H1 (cell line): ENCODE results near the gene TTLL9. TPM values are rescaled to one million over a fixed set of nuclear protein-coding genes. Genes with fewer than 3 reads are reported as not detected.

Experiments
- CTCF ChIA-PET: fragments of 300-600 bp; sonication (Branson Sonifier 250); formaldehyde crosslinking; loops from one replicate; lab custom pipeline; 2021; ENCODE audit not compliant: partially characterized antibody; lab: Charles Lee
- POLR2A ChIA-PET: fragments of 300-600 bp; sonication (Branson Sonifier 250); formaldehyde crosslinking; loops from one replicate; lab custom pipeline; 2021; ENCODE audit warnings: inconsistent platforms; ENCODE audit not compliant: partially characterized antibody; lab: Charles Lee
- DNase-seq, 2 experiments: peaks; one replicate each; pipeline versions ENCODE4 v3.0.0 to v3.0.0-alpha.2; 2010 to 2022; ENCODE audit warnings: low spot score in 2 of 2, low read depth in 1 of 2, mixed read lengths in 1 of 2
- FAIRE-seq: peaks from 2 replicates; lab custom pipeline; 2011; peaks lifted over from hg19 to GRCh38; lab: Jason Lieb, UNC
- H2AFZ ChIP-seq: 2 replicates; pipeline ENCODE4 v1.8.1; 2012; ENCODE audit warnings: low read length, inconsistent platforms
- H2AK5ac ChIP-seq: 2 replicates; pipeline ENCODE4 v1.6.1; 2013; ENCODE audit warnings: low read depth, low read length
- H2BK120ac ChIP-seq: replicated peaks from 2 replicates; pipeline ENCODE3; 2013; ENCODE audit warnings: low read depth, low read length, inconsistent platforms
- H2BK12ac ChIP-seq: 2 replicates; pipeline ENCODE4 v1.6.1; 2013; ENCODE audit warnings: low read depth, low read length
- H2BK15ac ChIP-seq: 2 replicates; pipeline ENCODE4 v1.6.1; 2013; ENCODE audit warnings: low read length
- H2BK20ac ChIP-seq: 2 replicates; pipeline ENCODE4 v1.6.1; 2013; ENCODE audit warnings: low read length
- H2BK5ac ChIP-seq: 2 replicates; pipeline ENCODE4 v1.6.1; 2013; ENCODE audit warnings: low read depth, low read length
- H3K14ac ChIP-seq: 2 replicates; pipeline ENCODE4 v1.6.1; 2013; ENCODE audit warnings: inconsistent platforms; ENCODE audit not compliant: insufficient read length
- H3K18ac ChIP-seq: 2 replicates; pipeline ENCODE4 v1.6.1; 2013; ENCODE audit warnings: low read length; ENCODE audit errors: extremely low read depth
- H3K23ac ChIP-seq: 2 replicates; pipeline ENCODE4 v1.6.1; 2013; ENCODE audit warnings: inconsistent platforms; ENCODE audit not compliant: insufficient read length
- H3K23me2 ChIP-seq: 2 replicates; pipeline ENCODE4 v1.6.1; 2013; ENCODE audit warnings: low read depth, low read length
- H3K27ac ChIP-seq: 2 replicates; pipeline ENCODE4 v1.6.1; 2011; ENCODE audit warnings: low read depth, low read length, inconsistent platforms
- H3K27me3 ChIP-seq, 4 experiments: replicated peaks in 1 of 4; 1 replicate in 1 of 4; 2 replicates in 3 of 4; pipeline versions ENCODE4 v1.6.1 to v1.8.1; 2011 to 2013; ENCODE audit warnings: low read length in 3 of 4, mild to moderate bottlenecking in 3 of 4, inconsistent platforms in 2 of 4, mixed read lengths in 2 of 4, moderate library complexity in 1 of 4; ENCODE audit not compliant: control insufficient read depth in 3 of 4, insufficient read depth in 3 of 4; ENCODE audit errors: extremely low read depth in 1 of 4
- H3K36me3 ChIP-seq, 4 experiments: 2 replicates each; pipeline versions ENCODE4 v1.6.1 to v1.8.1; 2011 to 2013; ENCODE audit warnings: mild to moderate bottlenecking in 4 of 4, low read length in 3 of 4, moderate library complexity in 2 of 4, control low read depth in 1 of 4, inconsistent platforms in 1 of 4; ENCODE audit not compliant: insufficient read depth in 4 of 4, control insufficient read depth in 2 of 4
- H3K4ac ChIP-seq: replicated peaks from 2 replicates; pipeline ENCODE3; 2013; ENCODE audit warnings: low read length, low read depth, mixed read lengths, inconsistent platforms; ENCODE audit not compliant: insufficient read length
- H3K4me1 ChIP-seq, 4 experiments: replicated peaks in 1 of 4; 1 replicate in 1 of 4; 2 replicates in 3 of 4; pipeline versions ENCODE4 v1.6.1 to v1.8.1; 2011 to 2013; ENCODE audit warnings: low read length in 3 of 4, inconsistent platforms in 2 of 4, mixed read lengths in 1 of 4; ENCODE audit not compliant: insufficient read depth in 4 of 4, control insufficient read depth in 3 of 4
- H3K4me2 ChIP-seq, 2 experiments: 2 replicates each; pipeline versions ENCODE4 v1.6.1 to v1.8.1; 2011 to 2013; ENCODE audit warnings: low read depth in 2 of 2, low read length in 2 of 2, control low read depth in 1 of 2, inconsistent platforms in 1 of 2, mild to moderate bottlenecking in 1 of 2; ENCODE audit not compliant: insufficient read depth in 1 of 2
- H3K4me3 ChIP-seq, 4 experiments: fragments of 200-600, 300-600 bp in 1 of 4; sonication (generic), shearing (Covaris generic), sonication (Bioruptor Twin) in 1 of 4; 2 replicates each; pipeline versions ENCODE4 v1.5.1 to v1.8.1; 2011 to 2016; ENCODE audit warnings: low read length in 4 of 4, low read depth in 3 of 4, control low read depth in 2 of 4, inconsistent platforms in 2 of 4, mild to moderate bottlenecking in 2 of 4, mixed read lengths in 1 of 4, moderate library complexity in 1 of 4; ENCODE audit not compliant: insufficient read depth in 2 of 4; ENCODE audit errors: extremely low read depth in 1 of 4
- H3K56ac ChIP-seq: replicated peaks from 2 replicates; pipeline ENCODE3; 2013; ENCODE audit warnings: low read depth, mild to moderate bottlenecking, mixed read lengths, low read length, inconsistent platforms; ENCODE audit not compliant: insufficient read length
- H3K79me1 ChIP-seq: 2 replicates; pipeline ENCODE4 v1.6.1; 2013; ENCODE audit warnings: low read depth, low read length, control low read depth
- H3K79me2 ChIP-seq, 2 experiments: 2 replicates each; pipeline versions ENCODE4 v1.6.1 to v1.8.1; 2012 to 2013; ENCODE audit warnings: low read length in 2 of 2, mild to moderate bottlenecking in 2 of 2, inconsistent platforms in 1 of 2; ENCODE audit not compliant: insufficient read depth in 2 of 2, control insufficient read depth in 1 of 2
- H3K9ac ChIP-seq, 4 experiments: replicated peaks in 1 of 4; 1 replicate in 1 of 4; 2 replicates in 3 of 4; pipeline versions ENCODE4 v1.6.1 to v1.8.1; 2011 to 2013; ENCODE audit warnings: low read depth in 3 of 4, low read length in 3 of 4, control low read depth in 2 of 4, mild to moderate bottlenecking in 2 of 4, moderate library complexity in 2 of 4, inconsistent platforms in 1 of 4; ENCODE audit errors: extremely low read depth in 1 of 4
- H3K9me3 ChIP-seq, 2 experiments: 2 replicates each; pipeline versions ENCODE4 v1.6.1 to v1.8.1; 2012 to 2013; ENCODE audit warnings: mild to moderate bottlenecking in 2 of 2, moderate library complexity in 2 of 2, control low read depth in 1 of 2, inconsistent platforms in 1 of 2, low read depth in 1 of 2, low read length in 1 of 2, mixed read lengths in 1 of 2; ENCODE audit not compliant: insufficient read depth in 2 of 2
- H4K20me1 ChIP-seq, 2 experiments: replicated peaks in 1 of 2; 2 replicates each; pipeline versions ENCODE3 to v1.8.1; 2011 to 2013; ENCODE audit warnings: inconsistent platforms in 2 of 2, low read length in 2 of 2, mild to moderate bottlenecking in 1 of 2; ENCODE audit not compliant: insufficient read depth in 2 of 2, control insufficient read depth in 1 of 2
- H4K5ac ChIP-seq: 2 replicates; pipeline ENCODE4 v1.6.1; 2013; ENCODE audit warnings: low read length, low read depth, mixed read lengths, inconsistent platforms; ENCODE audit not compliant: insufficient read length
- H4K8ac ChIP-seq: 2 replicates; pipeline ENCODE4 v1.8.0; 2013; ENCODE audit warnings: mild to moderate bottlenecking, moderate library complexity, low read length, inconsistent platforms; ENCODE audit not compliant: insufficient read depth; ENCODE audit errors: extremely low read depth
- H4K91ac ChIP-seq: replicated peaks from 2 replicates; pipeline ENCODE3; 2013; ENCODE audit warnings: low read length, mixed read lengths, inconsistent platforms; ENCODE audit not compliant: insufficient read length
- ATF3 ChIP-seq: IDR thresholded peaks from 2 replicates; pipeline ENCODE4 v1.6.1; 2011; ENCODE audit warnings: low read depth, mild to moderate bottlenecking, low read length; ENCODE audit not compliant: insufficient read depth
- CHD1 ChIP-seq: IDR thresholded peaks from 2 replicates; pipeline ENCODE4 v1.6.1; 2012; ENCODE audit warnings: low read depth, low read length, improper control_type of control experiment
- TEAD4 ChIP-seq: IDR thresholded peaks from 2 replicates; pipeline ENCODE4 v1.6.1; 2012; ENCODE audit warnings: low read depth, low read length, inconsistent platforms, mixed read lengths
- WGBS, 2 experiments: shearing (Covaris generic) in 1 of 2; methylation state at CpG; one replicate each; pipeline versions ENCODE4 v1.1.6 to v1.1.7; 2013 to 2015; ENCODE audit warnings: low lambda C conversion rate in 2 of 2, mixed read lengths in 2 of 2, inconsistent platforms in 1 of 2, low coverage in 1 of 2, missing lambda C conversion rate in 1 of 2; ENCODE audit not compliant: insufficient replicate concordance in 2 of 2, insufficient coverage in 1 of 2, insufficient read length in 1 of 2; ENCODE audit errors: extremely low coverage in 1 of 2, missing lambda C conversion rate in 1 of 2; 5-methylcytosine and 5-hydroxymethylcytosine counted together
- polyA plus RNA-seq, 7 experiments: library from polyadenylated mRNA; depleted of rRNA in 3 of 7; stranded (reverse) in 5 of 7; unstranded in 2 of 7; fragments of >200 nt in 5 of 7; fragments of 200-250 nt in 2 of 7; gene quantifications; 1 replicate in 5 of 7; 2 replicates in 1 of 7; 4 replicates in 1 of 7; pipeline versions ENCODE4 v1.2.1 to v1.2.3, GENCODE V29; 2011 to 2013; ENCODE audit warnings: missing spikeins in 2 of 7, mixed read lengths in 2 of 7
- total RNA-seq: library from RNA; stranded (reverse); fragmentation: NEBNext Ultra II Directional; extraction: Animal tissue kit (Norgen Biotek cat#: 25700); gene quantifications from 2 replicates; pipeline ENCODE4 v1.2.1, GENCODE V29; 2021

TTLL9 gene
- total and polyA plus RNA-seq, 2 of the 8 experiments (the other 6 are each of a cell fraction or from before 2014, with no cell fraction given): 0.06 TPM; not detected in 1

GRCh38 chr20:31933698-31934097 lies 63.3 kb downstream of the TTLL9 start:
- Histone ChIP-seq H2BK20ac (no peak overlapping the region), H2BK5ac (no peak overlapping the region), H2BK15ac (no peak overlapping the region), H4K20me1 (no peaks in the 10 kb centered on the region), H3K4me1 (peaks cover 0 to 6% (median 3%) of the 10 kb centered on the region in 4 experiments; a peak in 6 of 7 replicates), H3K27ac (no peak overlapping the region), H3K4me2 (no peak overlapping the region), H3K9me3 (no peaks in the 10 kb centered on the region), H3K23ac (no peak overlapping the region), H3K56ac (no peak overlapping the region), H4K91ac (no peak overlapping the region), H4K5ac (no peak overlapping the region), H3K4ac (no peak overlapping the region), H2AK5ac (no peak overlapping the region), H2BK120ac (no peak overlapping the region), H3K9ac (no peak overlapping the region), H3K18ac (no peak overlapping the region), H3K14ac (no peak overlapping the region), H3K27me3 (peaks cover 2 to 9% (median 6%) of the 10 kb centered on the region in 4 experiments; a peak in 4 of 7 replicates), H2AFZ (no peak overlapping the region), H2BK12ac (no peak overlapping the region), H3K79me2 (no peaks in the 10 kb centered on the region), H3K4me3 (no peak overlapping the region), H3K79me1 (no peaks in the 10 kb centered on the region), H3K23me2 (no peaks in the 10 kb centered on the region), H4K8ac (no peak overlapping the region), H3K36me3 (no peaks in the 10 kb centered on the region)
- ChIA-PET CTCF (interaction anchor here (0.6 to 6.5 kb wide), 13 partner anchors 9 to 96 kb away, joined by 3 to 71 read pairs (median 4); partner anchors contain the start of gene PDRG1), POLR2A (interaction anchor here (0.8 to 1.5 kb wide), 3 partner anchors 18 to 156 kb away, joined by 3 to 4 read pairs (median 4); partner anchors contain the start of gene PDRG1)
- no peak for FAIRE-seq
- no peak for TF ChIP-seq ATF3
- TF ChIP-seq TEAD4: no peak
- TF ChIP-seq CHD1: no peak
- no peak for DNase-seq
- 86% methylated on average over 10 of the region's 10 CpGs; no CpG with 5 or more reads in 1 of the 2 experiments for WGBS, 2 experiments
